H7 (cell line): Measurements from ENCODE around the gene XRCC6. TPM values are rescaled to one million over a fixed set of nuclear protein-coding genes. Genes with fewer than 3 reads are reported as not detected.
"Not testable (repeated sequence)": the region's sequence is repeated elsewhere in the genome, so short reads cannot be mapped to it uniquely, and the experiment has no call there.

Experiments
- DNase-seq: peaks from one replicate; pipeline ENCODE4 v3.0.0; 2012
- H3K27me3 ChIP-seq: 2 replicates; pipeline ENCODE4 v1.6.0; 2011; ENCODE audit warnings: mild to moderate bottlenecking, low read length; ENCODE audit not compliant: control insufficient read depth, insufficient read depth
- H3K36me3 ChIP-seq: replicated peaks from 2 replicates; pipeline ENCODE4 v1.5.1; 2011; ENCODE audit warnings: low read length; ENCODE audit not compliant: control insufficient read depth, insufficient read depth
- H3K4me3 ChIP-seq: 2 replicates; pipeline ENCODE4 v1.5.1; 2011; ENCODE audit warnings: low read depth, mild to moderate bottlenecking, control low read depth, low read length, moderate library complexity; ENCODE audit not compliant: insufficient read depth
- total RNA-seq: library from RNA; depleted of rRNA; stranded (reverse); fragments of >200 nt; shearing (Covaris generic); gene quantifications from 2 replicates; pipeline ENCODE4 v1.2.3, GENCODE V29; 2014

The XRCC6 gene
- total RNA-seq, 1 experiment from 2014 or later = 658 TPM

DNA sequence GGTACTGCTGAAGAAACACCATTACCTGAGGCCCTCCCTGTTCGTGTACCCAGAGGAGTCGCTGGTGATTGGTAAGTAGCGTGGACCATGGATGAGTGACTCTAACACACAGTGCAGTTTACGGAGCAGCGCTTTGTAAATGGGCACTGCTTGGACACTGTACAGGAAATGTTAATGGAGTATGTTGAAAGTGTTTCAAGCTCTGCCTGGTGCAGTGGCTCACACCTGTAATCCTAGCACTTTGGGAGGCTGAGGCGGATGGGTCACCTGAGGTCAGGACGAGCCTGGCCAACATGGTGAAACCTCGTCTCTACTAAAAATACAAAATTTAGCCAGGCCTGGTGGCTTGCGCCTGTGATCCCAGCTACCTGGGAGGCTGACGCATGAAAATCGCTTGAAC is 29.7 kb downstream of the XRCC6 start:
- Histone ChIP-seq H3K36me3 (peaks cover 56% of the 10 kb centered on the region), H3K27me3 (no peaks in the 10 kb centered on the region), H3K4me3 (no peak overlapping the region)
- DNase-seq = no peak

- no peak for DNase-seq
- Histone ChIP-seq H3K4me3 (no peak overlapping the region), H3K36me3 (peaks cover 60% of the 10 kb centered on the region), H3K27me3 (no peaks in the 10 kb centered on the region)
Measured at GRCh38 chr22:41654322-41654721, 33.2 kb downstream of the XRCC6 start.

DNA sequence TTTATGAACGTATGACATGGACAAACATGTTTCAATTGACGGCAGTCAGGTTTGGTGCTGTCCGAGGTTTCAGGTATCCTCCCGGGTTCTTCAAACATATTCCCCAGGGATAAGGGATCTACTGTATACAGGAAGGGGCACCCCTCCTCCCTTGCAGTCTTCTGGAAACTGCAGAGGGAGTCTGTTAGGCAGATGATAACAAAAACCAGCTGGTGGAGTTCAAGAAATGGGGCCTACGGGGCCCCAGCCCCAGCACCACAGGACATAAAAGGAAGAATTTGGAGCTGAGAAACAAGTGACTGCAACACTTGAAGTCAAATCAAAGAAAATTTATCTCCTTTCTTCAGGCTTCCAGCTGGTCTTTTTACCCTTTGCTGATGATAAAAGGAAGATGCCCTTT is 35.5 kb downstream of the XRCC6 start:
- DNase-seq = no peak
- H3K4me3 ChIP-seq = no peak overlapping the region
- peaks cover 61% of the 10 kb centered on the region for H3K36me3 ChIP-seq
- no peaks in the 10 kb centered on the region for H3K27me3 ChIP-seq

- H3K36me3 ChIP-seq = peaks cover 61% of the 10 kb centered on the region
- DNase-seq = no peak
- no peak overlapping the region for H3K4me3 ChIP-seq
Measured at GRCh38 chr22:41657709-41658108, 36.6 kb downstream of the XRCC6 start.

GRCh38 chr22:41658869-41659268 is 37.8 kb downstream of the XRCC6 start:
- Histone ChIP-seq H3K4me3 (no peak overlapping the region), H3K27me3 (no peaks in the 10 kb centered on the region), H3K36me3 (peaks cover 56% of the 10 kb centered on the region)
- DNase-seq = no peak

More at GRCh38 chr22:41657709-41658108, 36.6 kb downstream of the XRCC6 start:
- no peaks in the 10 kb centered on the region for H3K27me3 ChIP-seq

GRCh38 chr22:41659941-41660340 is 38.8 kb downstream of the XRCC6 start:
- Histone ChIP-seq H3K36me3 (peaks cover 48% of the 10 kb centered on the region), H3K4me3 (no peak overlapping the region), H3K27me3 (no peaks in the 10 kb centered on the region)
- DNase-seq = no peak

- Histone ChIP-seq H3K4me3 (no peak overlapping the region), H3K27me3 (no peaks in the 10 kb centered on the region), H3K36me3 (peaks cover 48% of the 10 kb centered on the region)
- DNase-seq = no peak
Measured at GRCh38 chr22:41660416-41660815, 39.3 kb downstream of the XRCC6 start.

DNA sequence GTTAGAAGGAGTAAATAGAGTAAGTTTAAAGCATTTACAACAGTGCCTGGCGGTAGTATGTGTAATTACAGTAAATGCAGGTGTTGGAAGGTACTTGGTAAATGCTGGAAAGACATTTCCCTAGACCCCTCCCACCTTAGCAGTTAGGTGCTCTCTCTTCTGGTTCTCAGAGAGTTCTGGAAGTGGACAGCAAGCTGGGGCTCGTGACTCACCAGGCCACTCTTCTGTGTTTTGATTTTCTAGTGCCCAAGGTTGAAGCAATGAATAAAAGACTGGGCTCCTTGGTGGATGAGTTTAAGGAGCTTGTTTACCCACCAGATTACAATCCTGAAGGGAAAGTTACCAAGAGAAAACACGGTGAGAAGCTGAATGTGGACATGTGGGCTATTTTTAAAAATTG is 40.0 kb downstream of the XRCC6 start:
- Histone ChIP-seq H3K36me3 (peaks cover 42% of the 10 kb centered on the region), H3K27me3 (no peaks in the 10 kb centered on the region), H3K4me3 (no peak overlapping the region)
- DNase-seq = no peak

- Histone ChIP-seq H3K4me3 (no peak overlapping the region), H3K27me3 (no peaks in the 10 kb centered on the region), H3K36me3 (peaks cover 41% of the 10 kb centered on the region)
- no peak for DNase-seq
Measured at GRCh38 chr22:41661713-41662112, 40.6 kb downstream of the XRCC6 start.

GRCh38 chr22:41663594-41663993 is 42.5 kb downstream of the XRCC6 start:
- H3K4me3 ChIP-seq, DNase-seq, H3K27me3 ChIP-seq: not testable (repeated sequence)
- peaks cover 29% of the 10 kb centered on the region for H3K36me3 ChIP-seq

DNA sequence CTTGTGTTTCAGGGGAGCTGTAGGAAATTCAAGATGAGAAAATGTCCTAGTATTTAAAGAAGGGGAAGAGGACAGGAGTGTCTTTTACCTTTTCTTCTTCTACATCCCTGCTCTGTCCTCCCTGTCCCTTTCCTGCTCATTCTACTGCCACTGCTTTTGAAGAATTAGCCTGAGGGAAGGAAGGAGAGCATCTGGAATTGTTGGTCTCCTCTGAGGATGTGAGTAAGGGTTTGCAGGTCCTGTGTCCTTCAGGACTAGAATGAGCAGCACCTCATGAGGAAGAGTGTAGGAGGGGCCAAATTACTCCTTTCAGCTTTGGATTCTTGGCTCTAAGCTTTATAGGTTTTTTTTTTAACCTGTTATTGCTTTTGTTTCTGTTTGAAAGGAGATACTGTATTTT is 43.4 kb downstream of the XRCC6 start:
- H3K4me3 ChIP-seq = no peak overlapping the region
- DNase-seq = no peak
- H3K36me3 ChIP-seq = peaks cover 24% of the 10 kb centered on the region
- H3K27me3 ChIP-seq = no peaks in the 10 kb centered on the region

DNA sequence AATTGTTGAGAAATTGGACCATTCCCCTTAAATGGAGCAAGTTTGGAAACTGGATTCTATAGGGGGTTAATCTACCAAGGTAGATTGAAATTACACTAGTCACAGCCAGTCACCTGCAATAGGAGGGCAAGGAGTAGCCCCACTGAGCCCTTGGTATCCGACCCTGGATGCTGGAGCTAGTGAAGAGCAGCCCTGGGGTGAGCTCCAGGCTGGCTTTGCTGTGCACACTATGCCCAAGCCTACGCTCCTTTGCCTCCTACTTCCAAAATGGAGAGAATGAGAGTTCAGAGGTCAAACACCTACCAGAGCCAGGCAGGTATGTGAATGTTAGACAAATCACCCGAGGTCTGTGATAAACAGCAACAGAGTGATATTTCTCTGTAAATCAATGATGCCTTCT is 43.9 kb downstream of the XRCC6 start:
- DNase-seq = no peak
- Histone ChIP-seq H3K36me3 (peaks cover 21% of the 10 kb centered on the region), H3K27me3 (no peaks in the 10 kb centered on the region), H3K4me3 (no peak overlapping the region)

DNA sequence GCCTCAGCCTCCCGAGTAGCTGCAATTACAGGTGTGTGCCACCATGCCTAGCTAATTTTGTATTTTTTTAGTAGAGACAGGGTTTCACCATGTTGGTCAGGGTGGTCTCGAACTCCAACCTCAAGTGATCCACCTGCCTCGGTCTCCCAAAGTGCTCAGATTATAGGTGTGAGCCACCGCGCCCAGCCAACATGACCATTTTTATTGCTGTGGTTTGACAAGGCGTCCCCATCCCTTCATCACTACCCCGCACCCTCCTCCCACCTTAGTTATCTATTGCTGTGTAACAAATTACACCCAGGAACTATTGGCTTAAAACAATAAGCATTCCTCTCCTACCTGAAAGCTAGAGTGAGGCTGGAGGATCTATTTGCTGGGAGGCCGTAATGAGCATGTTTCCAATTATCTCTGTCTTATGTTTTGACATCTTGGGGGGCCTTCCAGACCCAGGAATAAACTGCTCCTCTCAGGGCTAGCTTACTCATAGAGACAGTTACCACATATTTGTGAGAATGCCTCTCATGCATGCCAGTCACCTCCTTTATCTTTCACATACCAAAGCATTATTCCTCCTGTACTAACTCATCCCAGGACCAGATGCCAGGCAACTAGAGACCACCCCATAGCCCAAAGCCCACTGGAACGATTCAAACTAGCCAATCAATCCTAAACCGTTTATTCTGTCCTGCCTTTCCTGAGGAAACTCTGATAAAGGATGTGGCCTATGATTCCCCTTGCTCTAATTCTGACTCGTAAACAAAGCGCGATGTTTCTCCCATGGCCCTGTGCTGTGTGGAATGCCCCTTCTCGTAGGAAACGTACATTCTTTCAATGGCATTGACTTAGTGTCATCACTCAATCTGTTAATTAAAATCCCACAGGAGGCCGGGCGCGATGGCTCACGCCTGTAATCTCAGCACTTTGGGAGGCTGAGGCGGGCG is 48.1 kb downstream of the XRCC6 start:
- DNase-seq = no peak
- H3K27me3 ChIP-seq = no peaks in the 10 kb centered on the region
- no peak overlapping the region for H3K4me3 ChIP-seq
- H3K36me3 ChIP-seq = peaks cover 5% of the 10 kb centered on the region

DNA sequence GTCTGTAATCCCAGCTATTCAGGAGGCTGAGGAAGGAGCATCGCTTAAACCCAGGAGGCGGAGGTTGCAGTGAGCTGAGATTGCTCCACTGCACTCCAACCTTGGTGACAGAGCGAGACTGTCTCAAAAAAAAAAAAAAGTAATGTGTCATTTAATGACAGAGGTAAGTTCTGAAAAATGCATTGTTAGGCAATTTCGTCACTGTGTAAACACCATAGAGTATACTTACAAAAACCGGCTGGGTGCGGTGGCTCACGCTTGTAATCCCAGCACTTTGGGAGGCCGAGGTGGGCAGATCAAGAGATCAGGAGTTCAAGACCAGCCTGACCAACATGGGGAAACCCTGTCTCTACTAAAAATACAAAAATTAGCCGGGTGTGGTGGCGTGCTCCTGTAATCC is 51.0 kb downstream of the XRCC6 start:
- H3K36me3 ChIP-seq = peaks cover 15% of the 10 kb centered on the region
- not testable (repeated sequence) for H3K4me3 ChIP-seq, DNase-seq, H3K27me3 ChIP-seq

GRCh38 chr22:41672780-41673509 is 51.9 kb downstream of the XRCC6 start:
- no peaks in the 10 kb centered on the region for H3K27me3 ChIP-seq
- no peak overlapping the region for H3K4me3 ChIP-seq
- H3K36me3 ChIP-seq = peaks cover 18% of the 10 kb centered on the region
- no peak for DNase-seq
